IPS DF 6.9 (cell line): ENCODE data around the gene CD300E.

Experiments used
- DNase-seq: peaks from one replicate; pipeline ENCODE4 v3.0.0-alpha.2; 2013; ENCODE audit warnings: low read depth, low spot score
- H3K27ac ChIP-seq: one replicate; pipeline ENCODE4 v1.5.1; 2013; ENCODE audit warnings: low read length, control low read depth
- H3K27me3 ChIP-seq: 2 replicates; pipeline ENCODE4 v1.6.1; 2013; ENCODE audit warnings: mild to moderate bottlenecking, low read length; ENCODE audit not compliant: control insufficient read depth, insufficient read depth
- H3K36me3 ChIP-seq: 2 replicates; pipeline ENCODE4 v1.6.1; 2013; ENCODE audit warnings: low read length; ENCODE audit not compliant: control insufficient read depth, insufficient read depth
- H3K4me1 ChIP-seq: 2 replicates; pipeline ENCODE4 v1.6.1; 2013; ENCODE audit warnings: low read length; ENCODE audit not compliant: control insufficient read depth, insufficient read depth
- H3K4me3 ChIP-seq: 2 replicates; pipeline ENCODE4 v1.5.1; 2013; ENCODE audit warnings: mild to moderate bottlenecking, low read length
- H3K9me3 ChIP-seq: 2 replicates; pipeline ENCODE4 v1.6.1; 2013; ENCODE audit warnings: low read length, inconsistent platforms; ENCODE audit not compliant: control insufficient read depth, insufficient read depth
- WGBS: extraction: QIAGEN DNeasy Blood & Tissue Kit; methylation state at CpG from one replicate; pipeline ENCODE4 v1.1.7; 2013; ENCODE audit warnings: mixed read lengths, missing lambda C conversion rate; ENCODE audit not compliant: insufficient read length, insufficient coverage; 5-methylcytosine and 5-hydroxymethylcytosine counted together

The CD300E gene

DNA sequence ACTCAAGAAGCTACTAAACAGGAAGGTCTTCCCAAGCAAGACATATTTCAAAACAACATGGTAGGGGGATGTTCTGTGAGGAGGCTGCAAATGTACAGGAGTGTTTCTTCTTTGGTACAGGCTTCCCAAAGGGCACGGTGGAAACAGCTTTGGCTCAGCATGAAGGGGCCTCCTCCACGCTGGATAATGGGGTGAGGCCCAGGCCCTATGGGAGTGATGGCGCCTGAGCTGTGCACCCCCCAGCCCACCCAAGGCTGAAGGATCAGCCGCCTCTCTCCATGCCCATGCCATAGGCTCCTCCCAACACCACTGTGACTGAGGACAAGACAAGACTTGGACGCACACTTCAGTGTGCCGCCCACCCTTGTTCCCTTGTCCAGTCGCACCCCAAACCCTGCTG, 6.8 kb downstream of the CD300E start:
- H3K9me3 ChIP-seq, result no peaks in the 10 kb centered on the region
- no peaks in the 10 kb centered on the region for H3K36me3 ChIP-seq
- no peaks in the 10 kb centered on the region for H3K27me3 ChIP-seq
- H3K27ac ChIP-seq, result no peak overlapping the region
- H3K4me3 ChIP-seq, result no peak overlapping the region
- no CpG with 5 or more reads among the region's 7 CpGs for WGBS
- no peaks in the 10 kb centered on the region for H3K4me1 ChIP-seq
- DNase-seq, result no peak

DNA sequence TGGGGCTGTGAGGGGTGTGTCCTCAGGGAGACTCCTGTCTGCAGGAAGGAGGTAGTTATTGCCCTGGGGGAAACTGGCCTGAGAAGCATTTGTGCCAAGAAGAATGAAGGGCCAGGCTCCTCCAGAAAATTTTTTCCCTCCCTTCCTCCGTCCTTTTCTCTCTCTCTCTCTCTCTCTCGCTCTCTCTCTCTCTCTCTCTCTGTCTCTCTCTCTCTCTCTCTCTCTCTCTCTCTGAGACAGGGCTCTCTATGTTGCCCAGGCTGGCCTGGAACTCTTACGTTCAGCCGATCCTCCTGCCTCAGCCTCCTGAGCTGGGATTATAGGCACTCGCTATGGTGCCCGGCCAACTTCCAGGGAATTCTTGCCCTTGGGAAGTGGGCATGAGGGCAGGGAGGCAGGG, 11.5 kb downstream of the CD300E start:
- WGBS, result no CpG with 5 or more reads among the region's 6 CpGs
- no peak for DNase-seq
- H3K27ac ChIP-seq, result no peak overlapping the region
- no peaks in the 10 kb centered on the region for H3K9me3 ChIP-seq
- H3K27me3 ChIP-seq, result no peaks in the 10 kb centered on the region
- H3K4me1 ChIP-seq, result no peaks in the 10 kb centered on the region
- H3K4me3 ChIP-seq, result no peak overlapping the region
- no peaks in the 10 kb centered on the region for H3K36me3 ChIP-seq

GRCh38 chr17:74610108-74610507, 13.4 kb downstream of the CD300E start:
- no peak overlapping the region for H3K4me3 ChIP-seq
- no CpG with 5 or more reads among the region's 2 CpGs for WGBS
- no peaks in the 10 kb centered on the region for H3K36me3 ChIP-seq
- H3K4me1 ChIP-seq, result no peaks in the 10 kb centered on the region
- no peak overlapping the region for H3K27ac ChIP-seq
- no peaks in the 10 kb centered on the region for H3K9me3 ChIP-seq
- H3K27me3 ChIP-seq, result no peaks in the 10 kb centered on the region
- no peak for DNase-seq

GRCh38 chr17:74608511-74608910, 15.0 kb downstream of the CD300E start:
- no peaks in the 10 kb centered on the region for H3K36me3 ChIP-seq
- no CpG with 5 or more reads among the region's 3 CpGs for WGBS
- DNase-seq, result no peak
- H3K27me3 ChIP-seq, result no peaks in the 10 kb centered on the region
- H3K27ac ChIP-seq, result no peak overlapping the region
- no peaks in the 10 kb centered on the region for H3K9me3 ChIP-seq
- no peaks in the 10 kb centered on the region for H3K4me1 ChIP-seq
- H3K4me3 ChIP-seq, result no peak overlapping the region

DNA sequence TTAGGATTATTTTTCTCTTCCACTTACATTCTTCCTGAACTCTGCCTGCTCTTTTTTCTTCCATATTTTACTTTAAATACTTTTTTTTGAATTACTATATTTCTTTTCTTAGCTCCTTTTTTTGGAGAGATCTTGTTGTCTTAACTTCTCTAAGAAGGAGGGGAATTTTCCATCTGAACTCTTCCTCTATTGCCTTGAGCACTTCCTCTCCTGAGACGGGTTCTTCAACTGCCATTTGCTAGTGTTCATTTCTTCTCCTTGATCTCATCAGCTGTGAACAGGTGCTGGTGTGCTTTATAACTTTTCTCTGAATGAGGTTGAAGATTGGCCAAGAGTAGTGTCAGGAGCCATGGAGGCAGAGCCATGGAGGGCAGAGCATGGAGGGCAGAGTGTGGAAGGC, 16.3 kb downstream of the CD300E start:
- DNase-seq, result no peak
- no peaks in the 10 kb centered on the region for H3K9me3 ChIP-seq
- no peaks in the 10 kb centered on the region for H3K4me1 ChIP-seq
- no peaks in the 10 kb centered on the region for H3K27me3 ChIP-seq
- no CpG with 5 or more reads among the region's 1 CpG for WGBS
- H3K36me3 ChIP-seq, result no peaks in the 10 kb centered on the region
- no peak overlapping the region for H3K27ac ChIP-seq
- no peak overlapping the region for H3K4me3 ChIP-seq

DNA sequence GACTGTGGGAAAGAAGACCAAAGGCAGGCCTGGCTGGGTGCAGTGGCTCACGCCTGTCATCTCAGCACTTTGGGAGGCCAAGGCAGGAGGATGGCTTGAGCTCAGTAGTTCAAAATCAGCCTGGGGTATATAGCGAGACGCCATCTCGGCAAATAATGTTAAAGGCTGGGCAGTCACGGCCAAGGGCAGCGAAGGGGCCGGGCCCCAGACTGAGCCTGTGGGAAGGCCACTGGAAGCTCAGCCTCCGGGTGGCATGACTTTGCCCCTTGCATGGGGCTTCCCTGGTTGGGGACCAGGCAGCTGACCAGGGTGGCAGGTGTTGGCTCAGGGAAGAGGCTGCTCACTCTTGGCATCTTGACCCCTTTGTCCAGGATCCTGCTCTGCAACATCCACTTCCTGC, 17.5 kb downstream of the CD300E start:
- WGBS, result no CpG with 5 or more reads among the region's 8 CpGs
- no peaks in the 10 kb centered on the region for H3K9me3 ChIP-seq
- no peaks in the 10 kb centered on the region for H3K27me3 ChIP-seq
- H3K4me1 ChIP-seq, result no peaks in the 10 kb centered on the region
- H3K36me3 ChIP-seq, result no peaks in the 10 kb centered on the region
- no peak overlapping the region for H3K27ac ChIP-seq
- DNase-seq, result no peak
- H3K4me3 ChIP-seq, result no peak overlapping the region; the same call in 1 of the 2 replicates

GRCh38 chr17:74605361-74605760, 18.2 kb downstream of the CD300E start:
- H3K4me3 ChIP-seq, result no peak overlapping the region
- DNase-seq, result no peak
- no peak overlapping the region for H3K27ac ChIP-seq
- no peaks in the 10 kb centered on the region for H3K9me3 ChIP-seq
- H3K36me3 ChIP-seq, result no peaks in the 10 kb centered on the region
- H3K27me3 ChIP-seq, result no peaks in the 10 kb centered on the region
- no peaks in the 10 kb centered on the region for H3K4me1 ChIP-seq
- WGBS, result no CpG with 5 or more reads among the region's 10 CpGs

GRCh38 chr17:74604761-74605160, 18.8 kb downstream of the CD300E start:
- H3K27me3 ChIP-seq, result no peaks in the 10 kb centered on the region
- no peaks in the 10 kb centered on the region for H3K9me3 ChIP-seq
- no CpG with 5 or more reads among the region's 10 CpGs for WGBS
- no peak overlapping the region for H3K4me3 ChIP-seq
- H3K27ac ChIP-seq, result no peak overlapping the region
- no peaks in the 10 kb centered on the region for H3K4me1 ChIP-seq
- DNase-seq, result no peak
- no peaks in the 10 kb centered on the region for H3K36me3 ChIP-seq

GRCh38 chr17:74604200-74604599, 19.3 kb downstream of the CD300E start:
- Histone ChIP-seq H3K4me1 (no peaks in the 10 kb centered on the region), H3K27ac (no peak overlapping the region), H3K4me3 (no peak overlapping the region), H3K9me3 (no peaks in the 10 kb centered on the region), H3K36me3 (no peaks in the 10 kb centered on the region), H3K27me3 (no peaks in the 10 kb centered on the region)
- WGBS, result no CpG with 5 or more reads among the region's 6 CpGs
- DNase-seq, result no peak

- Histone ChIP-seq H3K27me3 (no peaks in the 10 kb centered on the region), H3K4me3 (no peak overlapping the region), H3K4me1 (no peaks in the 10 kb centered on the region), H3K36me3 (no peaks in the 10 kb centered on the region), H3K9me3 (no peaks in the 10 kb centered on the region), H3K27ac (no peak overlapping the region)
- no peak for DNase-seq
- WGBS, result no CpG with 5 or more reads among the region's 5 CpGs
Observed at GRCh38 chr17:74603746-74604145, 19.8 kb downstream of the CD300E start.

- DNase-seq, result no peak
- Histone ChIP-seq H3K27me3 (no peaks in the 10 kb centered on the region), H3K27ac (no peak overlapping the region)
Observed at GRCh38 chr17:74603037-74603635, 20.4 kb downstream of the CD300E start.

More at GRCh38 chr17:74603037-74603635, 20.4 kb downstream of the CD300E start:
- Histone ChIP-seq H3K36me3 (no peaks in the 10 kb centered on the region), H3K4me3 (no peak overlapping the region), H3K4me1 (no peaks in the 10 kb centered on the region), H3K9me3 (no peaks in the 10 kb centered on the region)
- WGBS, result no CpG with 5 or more reads among the region's 6 CpGs
